Gastroesophageal sphincter (tissue), 3 donors: ENCODE data around the gene SPOCD1.

Source experiments
- POLR2A ChIP-seq, 2 donors: fragments of 450-650 bp; IDR thresholded peaks; one replicate each; pipeline ENCODE4 v1.6.1; 2017; ENCODE audit warnings: antibody characterized with exemption in 2 of 2, mild to moderate bottlenecking in 2 of 2, moderate library complexity in 1 of 2
- TF ChIP-seq, protein P1 (sequence below), 4 experiments: fragments of 200-600 bp in 2 of 4; fragments of 450-650 bp in 2 of 4; sonication (generic) in 1 of 4; IDR thresholded peaks; one replicate each; pipeline ENCODE4 v1.5.1; 2017 to 2019; ENCODE audit warnings: antibody characterized with exemption in 4 of 4, mild to moderate bottlenecking in 2 of 4, moderate library complexity in 2 of 4

GRCh38 chr1:31768939-31769704, 46.7 kb downstream of the SPOCD1 start:
- TF ChIP-seq, protein P1, sequence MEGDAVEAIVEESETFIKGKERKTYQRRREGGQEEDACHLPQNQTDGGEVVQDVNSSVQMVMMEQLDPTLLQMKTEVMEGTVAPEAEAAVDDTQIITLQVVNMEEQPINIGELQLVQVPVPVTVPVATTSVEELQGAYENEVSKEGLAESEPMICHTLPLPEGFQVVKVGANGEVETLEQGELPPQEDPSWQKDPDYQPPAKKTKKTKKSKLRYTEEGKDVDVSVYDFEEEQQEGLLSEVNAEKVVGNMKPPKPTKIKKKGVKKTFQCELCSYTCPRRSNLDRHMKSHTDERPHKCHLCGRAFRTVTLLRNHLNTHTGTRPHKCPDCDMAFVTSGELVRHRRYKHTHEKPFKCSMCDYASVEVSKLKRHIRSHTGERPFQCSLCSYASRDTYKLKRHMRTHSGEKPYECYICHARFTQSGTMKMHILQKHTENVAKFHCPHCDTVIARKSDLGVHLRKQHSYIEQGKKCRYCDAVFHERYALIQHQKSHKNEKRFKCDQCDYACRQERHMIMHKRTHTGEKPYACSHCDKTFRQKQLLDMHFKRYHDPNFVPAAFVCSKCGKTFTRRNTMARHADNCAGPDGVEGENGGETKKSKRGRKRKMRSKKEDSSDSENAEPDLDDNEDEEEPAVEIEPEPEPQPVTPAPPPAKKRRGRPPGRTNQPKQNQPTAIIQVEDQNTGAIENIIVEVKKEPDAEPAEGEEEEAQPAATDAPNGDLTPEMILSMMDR (IDR thresholded peaks at IDR 0.05): no peak
- no peak for TF ChIP-seq POLR2A (IDR thresholded peaks at IDR 0.05)
